ENCODE measurements around the gene UNC45B. TPM values are rescaled to one million over a fixed set of nuclear protein-coding genes. Genes with fewer than 3 reads are reported as not detected.

UNC45B gene
- total RNA-seq, 4 donors from 2014 or later, result not detected

- H3K27me3 ChIP-seq, result no peaks in the 10 kb centered on the region
- H3K9me3 ChIP-seq, result no peaks in the 10 kb centered on the region
- no peaks in the 10 kb centered on the region for H3K36me3 ChIP-seq
- H3K4me3 ChIP-seq, result no peak overlapping the region
- H3K27ac ChIP-seq, result no peak overlapping the region
- peaks cover 0 to 6% (median under 1%) of the 10 kb centered on the region in 4 donors for H3K4me1 ChIP-seq
- no peak for DNase-seq
- no peak for TF ChIP-seq POLR2A (IDR thresholded peaks at IDR 0.05)
- TF ChIP-seq, protein P1, sequence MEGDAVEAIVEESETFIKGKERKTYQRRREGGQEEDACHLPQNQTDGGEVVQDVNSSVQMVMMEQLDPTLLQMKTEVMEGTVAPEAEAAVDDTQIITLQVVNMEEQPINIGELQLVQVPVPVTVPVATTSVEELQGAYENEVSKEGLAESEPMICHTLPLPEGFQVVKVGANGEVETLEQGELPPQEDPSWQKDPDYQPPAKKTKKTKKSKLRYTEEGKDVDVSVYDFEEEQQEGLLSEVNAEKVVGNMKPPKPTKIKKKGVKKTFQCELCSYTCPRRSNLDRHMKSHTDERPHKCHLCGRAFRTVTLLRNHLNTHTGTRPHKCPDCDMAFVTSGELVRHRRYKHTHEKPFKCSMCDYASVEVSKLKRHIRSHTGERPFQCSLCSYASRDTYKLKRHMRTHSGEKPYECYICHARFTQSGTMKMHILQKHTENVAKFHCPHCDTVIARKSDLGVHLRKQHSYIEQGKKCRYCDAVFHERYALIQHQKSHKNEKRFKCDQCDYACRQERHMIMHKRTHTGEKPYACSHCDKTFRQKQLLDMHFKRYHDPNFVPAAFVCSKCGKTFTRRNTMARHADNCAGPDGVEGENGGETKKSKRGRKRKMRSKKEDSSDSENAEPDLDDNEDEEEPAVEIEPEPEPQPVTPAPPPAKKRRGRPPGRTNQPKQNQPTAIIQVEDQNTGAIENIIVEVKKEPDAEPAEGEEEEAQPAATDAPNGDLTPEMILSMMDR (IDR thresholded peaks at IDR 0.05), result no peak
Observed at GRCh38 chr17:35236821-35237220, 89.2 kb downstream of the UNC45B start.

DNA sequence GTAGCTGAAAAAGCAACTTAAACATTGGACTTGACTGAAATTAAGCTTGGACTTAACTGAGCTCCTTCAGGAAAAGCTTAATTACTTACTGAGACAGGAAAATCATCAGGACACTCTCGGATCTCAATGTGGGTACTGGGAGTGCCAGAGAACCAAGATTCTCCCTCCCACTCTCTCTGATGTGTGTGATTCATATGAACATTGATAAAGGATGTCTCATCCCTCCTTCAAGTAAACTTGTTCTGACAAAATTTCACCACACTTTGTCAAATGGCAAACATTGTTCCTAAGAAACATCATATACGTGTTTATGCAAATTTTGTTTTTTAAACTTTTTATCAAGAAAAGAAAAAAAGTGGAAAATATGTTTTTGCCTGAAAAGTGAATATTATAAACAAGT lies 91.2 kb downstream of the UNC45B start:
- TF ChIP-seq, protein P1 (IDR thresholded peaks at IDR 0.05), result no peak
- no peak for TF ChIP-seq POLR2A (IDR thresholded peaks at IDR 0.05)
- Histone ChIP-seq H3K27ac (peak overlapping the region in 1 of 4 donors; percentile 57), H3K4me1 (peaks cover 0 to 9% (median 2%) of the 10 kb centered on the region in 4 donors), H3K9me3 (no peaks in the 10 kb centered on the region), H3K27me3 (no peaks in the 10 kb centered on the region), H3K36me3 (no peaks in the 10 kb centered on the region), H3K4me3 (no peak overlapping the region)
- DNase-seq, result no peak

Other genes starting within 250 kb of the UNC45B start
- gene CCT6B, start 186.4 kb upstream of the UNC45B start, total RNA-seq, result 1 to 10 TPM in 1 of 4 donors, under 1 TPM in 2, not detected in 1; 0.94 to 5.0 (median 0.95) TPM
- 10 to 100 TPM in 3 of 4 donors, 1 to 10 TPM in 1; 9.4 to 19.8 (median 11.3) TPM for gene ZNF830, start 186.3 kb upstream of the UNC45B start, total RNA-seq
- gene LIG3, start 167.3 kb upstream of the UNC45B start, total RNA-seq, result 10 to 100 TPM; 19.6 to 82.5 (median 36.3) TPM
- gene RFFL, start 84.1 kb upstream of the UNC45B start, total RNA-seq, result 10 to 100 TPM; 33.0 to 76.7 (median 43.0) TPM
- 10 to 100 TPM in 3 of 4 donors, 1 to 10 TPM in 1; 6.3 to 18.2 (median 14.7) TPM for gene RAD51D, start 28.0 kb upstream of the UNC45B start, total RNA-seq
- gene FNDC8, start 26.2 kb upstream of the UNC45B start, total RNA-seq, result not detected
- 10 to 100 TPM in 1 of 4 donors, 1 to 10 TPM in 3; 5.1 to 11.7 (median 8.3) TPM for gene NLE1, start 5.5 kb upstream of the UNC45B start, total RNA-seq
- not detected for gene SLC35G3, start 46.6 kb downstream of the UNC45B start, total RNA-seq
- gene SLFN5, start 95.3 kb downstream of the UNC45B start, total RNA-seq, result 10 to 100 TPM in 2 of 4 donors, 1 to 10 TPM in 2; 6.8 to 35.5 (median 11.4) TPM
- 10 to 100 TPM in 1 of 4 donors, 1 to 10 TPM in 3; 3.6 to 73.4 (median 5.6) TPM for gene SLFN11, start 225.8 kb downstream of the UNC45B start, total RNA-seq

Data from Peyer's patch (tissue), 4 donors.